Prostate gland (tissue), 2 donors: ENCODE measurements around the gene GJC1. TPM values are rescaled to one million over a fixed set of nuclear protein-coding genes. Genes with fewer than 3 reads are reported as not detected.

ENCODE experiments used
- DNase-seq: peaks from one replicate; pipeline ENCODE4 v3.0.0-alpha.2; 2019; ENCODE audit warnings: low spot score
- H3K27ac ChIP-seq, 2 donors: fragments of 200-600 bp; sonication (generic); 2 replicates each; pipeline ENCODE4 v1.5.1; 2017 to 2019
- H3K27me3 ChIP-seq: fragments of 200-600 bp; sonication (generic); replicated peaks from 2 replicates; pipeline ENCODE4 v1.5.1; 2019; ENCODE audit not compliant: insufficient read depth
- H3K36me3 ChIP-seq, 2 donors: fragments of 200-600 bp; sonication (generic); 1 replicate in 1 of 2; 2 replicates in 1 of 2; pipeline versions ENCODE4 v1.5.1 to v1.8.1; 2017 to 2019
- H3K4me1 ChIP-seq: fragments of 200-600 bp; sonication (generic); replicated peaks from 2 replicates; pipeline ENCODE4 v1.5.1; 2019
- H3K4me3 ChIP-seq, 2 donors: fragments of 200-600 bp; sonication (generic); 2 replicates each; pipeline ENCODE4 v1.5.1; 2017 to 2019
- H3K9me3 ChIP-seq: fragments of 200-600 bp; sonication (generic); 2 replicates; pipeline ENCODE4 v1.5.1; 2017
- CTCF ChIP-seq, 4 experiments: fragments of 200-600 bp in 2 of 4; fragments of 450-650 bp in 2 of 4; sonication (generic) in 2 of 4; IDR thresholded peaks; 1 replicate in 3 of 4; 2 replicates in 1 of 4; pipeline ENCODE4 v1.5.1; 2016 to 2019; ENCODE audit warnings: antibody characterized with exemption in 4 of 4, mild to moderate bottlenecking in 2 of 4, moderate library complexity in 2 of 4
- POLR2A ChIP-seq: fragments of 450-650 bp; IDR thresholded peaks from one replicate; pipeline ENCODE4 v1.6.1; 2016; ENCODE audit warnings: antibody characterized with exemption, mild to moderate bottlenecking
- POLR2AphosphoS5 ChIP-seq: sonication (generic); formaldehyde crosslinking; IDR thresholded peaks from one replicate; pipeline ENCODE4 v1.6.1; 2017; ENCODE audit warnings: antibody characterized with exemption
- WGBS: methylation state at CpG from one replicate; pipeline ENCODE4 v1.1.5; 2018; 5-methylcytosine and 5-hydroxymethylcytosine counted together
- intact Hi-C: fragments of 100-400 bp; cut with DNase I; formaldehyde crosslinking; loops from one replicate; pipeline ENCODE4 v1.14.2; 2022
- total RNA-seq, 2 donors: library from RNA; depleted of rRNA; stranded (reverse); fragments of >200 nt; gene quantifications; one replicate each; pipeline ENCODE4 v1.1.0, GENCODE V29; 2016

GJC1 gene
- total RNA-seq, 2 donors from 2014 or later = 5.3 to 18.3 TPM

GRCh38 chr17:44777394-44778348, 52.4 kb downstream of the GJC1 start:
- Histone ChIP-seq H3K27me3 (no peaks in the 10 kb centered on the region), H3K4me3 (no peak overlapping the region), H3K27ac (no peak overlapping the region), H3K4me1 (no peaks in the 10 kb centered on the region), H3K9me3 (no peaks in the 10 kb centered on the region), H3K36me3 (no peaks in the 10 kb centered on the region)
- WGBS = 83% methylated on average over 18 of the region's 20 CpGs
- no peak for TF ChIP-seq POLR2AphosphoS5
- no peak for TF ChIP-seq CTCF (IDR thresholded peaks at IDR 0.05)
- TF ChIP-seq POLR2A = no peak
- no peak for DNase-seq
- intact Hi-C loops = loop anchor here (2.0 to 5.0 kb wide), 3 partner anchors 95 to 355 kb away; partner anchors contain the start of gene PLCD3

GRCh38 chr17:44776628-44777393, 53.3 kb downstream of the GJC1 start:
- Histone ChIP-seq H3K27me3 (no peaks in the 10 kb centered on the region), H3K9me3 (no peaks in the 10 kb centered on the region), H3K36me3 (no peaks in the 10 kb centered on the region), H3K27ac (no peak overlapping the region), H3K4me3 (no peak overlapping the region), H3K4me1 (no peaks in the 10 kb centered on the region)
- 84% methylated on average over 19 of the region's 19 CpGs for WGBS
- TF ChIP-seq POLR2A (no peak), CTCF (IDR thresholded peaks at IDR 0.05) (no peak), POLR2AphosphoS5 (no peak)
- intact Hi-C loops = loop anchor here (5.0 kb wide), 2 partner anchors 245 to 355 kb away; partner anchors contain the start of gene PLCD3
- DNase-seq = no peak

- Histone ChIP-seq H3K27me3 (no peaks in the 10 kb centered on the region), H3K4me3 (peak overlapping the region; percentile 36 to 51), H3K9me3 (no peaks in the 10 kb centered on the region), H3K36me3 (no peaks in the 10 kb centered on the region), H3K27ac (peak overlapping the region; percentile 61 to 77), H3K4me1 (no peaks in the 10 kb centered on the region)
- TF ChIP-seq POLR2AphosphoS5 (no peak), POLR2A (no peak)
- WGBS = 8% methylated on average over 42 of the region's 43 CpGs
- no peak for DNase-seq
- intact Hi-C loops = loop anchor here (5.0 kb wide), 2 partner anchors 246 to 356 kb away; partner anchors contain the start of gene PLCD3
These were observed 54.1 kb downstream of the GJC1 start for GRCh38 chr17:44775838-44776621.

- intact Hi-C loops = loop anchor here (5.0 kb wide), 2 partner anchors 247 to 357 kb away; partner anchors contain the start of gene PLCD3
- Histone ChIP-seq H3K4me1 (no peaks in the 10 kb centered on the region), H3K27ac (peak overlapping the region; percentile 31 to 77), H3K27me3 (no peaks in the 10 kb centered on the region), H3K9me3 (no peaks in the 10 kb centered on the region), H3K4me3 (peak overlapping the region; percentile 36 to 51), H3K36me3 (no peaks in the 10 kb centered on the region)
- TF ChIP-seq POLR2AphosphoS5 = peak; percentile 82
- peak in 1 of 4 experiments; percentile 3 for TF ChIP-seq CTCF (IDR thresholded peaks at IDR 0.05)
- TF ChIP-seq POLR2A = peak; percentile 36
- DNase-seq = peak; percentile 97
- WGBS = under 1% methylated on average over 40 of the region's 50 CpGs
These were observed 54.8 kb downstream of the GJC1 start for GRCh38 chr17:44775136-44775837.
